Panc1 (cell line): ENCODE results near the gene PTK6. TPM values are rescaled to one million over a fixed set of nuclear protein-coding genes. Genes with fewer than 3 reads are reported as not detected.
"Not testable (repeated sequence)": the region's sequence is repeated elsewhere in the genome, so short reads cannot be mapped to it uniquely, and the experiment has no call there.

ENCODE experiments used
- ATAC-seq: fragments of 200-7000 bp; cut with Tn5 transposase; 2 replicates; pipeline ENCODE4 v1.9.1; 2020; ENCODE audit warnings: mild to moderate bottlenecking, moderate library complexity
- BruUV-seq: library from RNA; stranded (reverse); fragments of 400-500 nt; replicated peaks from 2 replicates; lab custom pipeline; 2021; lab: Mats Ljungman, UMichigan
- CTCF ChIA-PET: fragments of 300-600 bp; sonication (Branson Sonifier 250); formaldehyde crosslinking; loops from one replicate; lab custom pipeline; 2022; ENCODE audit warnings: antibody characterized with exemption; lab: Charles Lee
- POLR2A ChIA-PET: fragments of 300-600 bp; sonication (Branson Sonifier 250); formaldehyde crosslinking; loops from one replicate; lab custom pipeline; 2022; ENCODE audit warnings: antibody characterized with exemption; lab: Charles Lee
- DNase-seq: peaks from one replicate; pipeline ENCODE4 v3.0.0-alpha.2; 2010; ENCODE audit warnings: low read depth, low spot score
- H3K27ac ChIP-seq: 2 replicates; pipeline ENCODE4 v1.5.1; 2011; ENCODE audit warnings: mild to moderate bottlenecking, low read length, inconsistent platforms
- H3K27me3 ChIP-seq: fragments of 200-500 bp; sonication (Bioruptor generic); 2 replicates; pipeline ENCODE4 v1.6.0; 2014; ENCODE audit warnings: low read length, inconsistent platforms; ENCODE audit not compliant: control insufficient read depth, insufficient read depth
- H3K36me3 ChIP-seq: fragments of 200-500 bp; sonication (Bioruptor generic); 2 replicates; pipeline ENCODE4 v1.5.1; 2014; ENCODE audit warnings: inconsistent platforms, mild to moderate bottlenecking, low read length, moderate library complexity; ENCODE audit not compliant: control insufficient read depth, insufficient read depth
- H3K4me1 ChIP-seq: 2 replicates; pipeline ENCODE4 v1.5.1; 2011; ENCODE audit warnings: inconsistent platforms, mild to moderate bottlenecking, low read length, moderate library complexity; ENCODE audit not compliant: control insufficient read depth, insufficient read depth
- H3K4me3 ChIP-seq, 2 experiments: 2 replicates each; pipeline ENCODE4 v1.5.1; 2011 to 2012; ENCODE audit warnings: low read depth in 2 of 2, low read length in 2 of 2, mild to moderate bottlenecking in 2 of 2, inconsistent platforms in 1 of 2, moderate library complexity in 1 of 2
- H3K9me3 ChIP-seq: fragments of 200-500 bp; sonication (Bioruptor generic); 2 replicates; pipeline ENCODE4 v1.5.1; 2014; ENCODE audit warnings: low read depth, mild to moderate bottlenecking, inconsistent platforms, low read length, moderate library complexity; ENCODE audit not compliant: control insufficient read depth, insufficient read depth
- POLR2AphosphoS5 ChIP-seq: IDR thresholded peaks from 2 replicates; pipeline ENCODE4 v1.6.1; 2012; ENCODE audit warnings: mild to moderate bottlenecking, low read depth, low read length, moderate library complexity
- SIN3A ChIP-seq: IDR thresholded peaks from 2 replicates; pipeline ENCODE4 v1.6.1; 2012; ENCODE audit warnings: low read depth, mild to moderate bottlenecking, low read length, moderate library complexity, borderline replicate concordance; ENCODE audit not compliant: insufficient read depth
- TCF7L2 ChIP-seq: IDR thresholded peaks from 2 replicates; pipeline ENCODE4 v1.6.1; 2011; ENCODE audit warnings: mild to moderate bottlenecking, low read depth, low read length, inconsistent platforms
- in situ Hi-C: cut with HindIII; loops from 2 replicates; pipeline ENCODE4 v1.10.0; 2016; ENCODE audit warnings: low sequenced_read_pairs, low pct_unique_long_range_greater_than_20kb
- intact Hi-C: fragments of 100-400 bp; cut with micrococcal nuclease; formaldehyde crosslinking; loops from one replicate; pipeline ENCODE4 v1.10.0; 2022; ENCODE audit not compliant: unreplicated experiment
- total RNA-seq: library from RNA; stranded (reverse); gene quantifications from one replicate; pipeline ENCODE4 v1.2.1, GENCODE V29; 2021; ENCODE audit not compliant: unreplicated experiment
- TF ChIP-seq, protein P1 (sequence below): fragments of 450-650 bp; IDR thresholded peaks from 2 replicates; pipeline ENCODE4 v1.5.1; 2017; ENCODE audit warnings: mild to moderate bottlenecking
- TF ChIP-seq, protein P2 (sequence below), 2 experiments: IDR thresholded peaks; 2 replicates each; pipeline ENCODE4 v1.6.1; 2011 to 2012; ENCODE audit warnings: low read depth in 2 of 2, control low read depth in 1 of 2, low read length in 1 of 2, mild to moderate bottlenecking in 1 of 2, moderate library complexity in 1 of 2; ENCODE audit not compliant: insufficient read depth in 1 of 2

The PTK6 gene
- total RNA-seq, 1 experiment from 2014 or later = 6.5 TPM

DNA sequence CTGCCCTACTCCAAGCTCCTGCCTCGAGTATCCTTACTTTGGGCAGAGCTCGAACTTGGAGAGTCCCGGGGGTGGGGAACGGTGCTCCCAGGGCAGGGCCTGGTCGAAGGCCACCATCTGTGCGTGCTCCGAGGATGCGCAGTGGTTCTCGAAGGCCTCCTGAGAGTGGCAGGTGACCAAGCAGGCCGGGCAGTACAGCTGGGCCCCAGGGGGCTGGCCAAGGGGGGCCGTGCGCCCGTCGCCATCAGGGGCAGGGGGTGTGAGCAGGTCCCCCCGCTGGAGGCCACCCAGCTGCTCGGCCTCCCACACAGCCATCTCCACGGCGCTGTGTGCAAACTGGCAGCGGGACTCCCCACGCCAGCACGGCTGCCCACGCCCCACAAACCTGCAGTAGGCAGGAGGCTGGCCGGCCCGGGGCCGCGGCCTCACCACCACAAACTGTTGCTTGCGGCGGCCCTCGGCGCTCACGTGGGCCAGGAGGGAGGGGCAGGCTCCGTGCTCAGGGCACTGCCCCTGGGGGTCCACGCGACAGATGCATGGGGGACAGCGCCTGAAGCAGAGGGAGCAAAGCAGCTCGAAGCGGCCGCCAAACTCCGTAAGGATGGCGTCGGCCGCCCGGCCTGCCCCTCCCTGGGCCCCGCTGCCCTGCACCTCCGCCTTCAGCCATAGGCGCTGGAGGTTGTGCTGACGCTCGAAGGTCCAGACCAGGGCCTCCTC, 35.1 kb upstream of the PTK6 start:
- in situ Hi-C loops (no loop called here), intact Hi-C loops (no loop called here)
- Histone ChIP-seq H3K4me1 (peaks cover 14% of the 10 kb centered on the region), H3K27ac (no peak overlapping the region), H3K27me3 (no peaks in the 10 kb centered on the region), H3K9me3 (no peaks in the 10 kb centered on the region), H3K4me3 (no peak overlapping the region), H3K36me3 (peaks cover 3% of the 10 kb centered on the region; the same call in 1 of the 2 replicates)
- ChIA-PET POLR2A (no interaction called here), CTCF (no interaction called here)
- DNase-seq = no peak
- TF ChIP-seq TCF7L2 (no peak), SIN3A (no peak), POLR2AphosphoS5 (no peak)
- TF ChIP-seq, protein P1, sequence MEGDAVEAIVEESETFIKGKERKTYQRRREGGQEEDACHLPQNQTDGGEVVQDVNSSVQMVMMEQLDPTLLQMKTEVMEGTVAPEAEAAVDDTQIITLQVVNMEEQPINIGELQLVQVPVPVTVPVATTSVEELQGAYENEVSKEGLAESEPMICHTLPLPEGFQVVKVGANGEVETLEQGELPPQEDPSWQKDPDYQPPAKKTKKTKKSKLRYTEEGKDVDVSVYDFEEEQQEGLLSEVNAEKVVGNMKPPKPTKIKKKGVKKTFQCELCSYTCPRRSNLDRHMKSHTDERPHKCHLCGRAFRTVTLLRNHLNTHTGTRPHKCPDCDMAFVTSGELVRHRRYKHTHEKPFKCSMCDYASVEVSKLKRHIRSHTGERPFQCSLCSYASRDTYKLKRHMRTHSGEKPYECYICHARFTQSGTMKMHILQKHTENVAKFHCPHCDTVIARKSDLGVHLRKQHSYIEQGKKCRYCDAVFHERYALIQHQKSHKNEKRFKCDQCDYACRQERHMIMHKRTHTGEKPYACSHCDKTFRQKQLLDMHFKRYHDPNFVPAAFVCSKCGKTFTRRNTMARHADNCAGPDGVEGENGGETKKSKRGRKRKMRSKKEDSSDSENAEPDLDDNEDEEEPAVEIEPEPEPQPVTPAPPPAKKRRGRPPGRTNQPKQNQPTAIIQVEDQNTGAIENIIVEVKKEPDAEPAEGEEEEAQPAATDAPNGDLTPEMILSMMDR = no peak
- TF ChIP-seq, protein P2, sequence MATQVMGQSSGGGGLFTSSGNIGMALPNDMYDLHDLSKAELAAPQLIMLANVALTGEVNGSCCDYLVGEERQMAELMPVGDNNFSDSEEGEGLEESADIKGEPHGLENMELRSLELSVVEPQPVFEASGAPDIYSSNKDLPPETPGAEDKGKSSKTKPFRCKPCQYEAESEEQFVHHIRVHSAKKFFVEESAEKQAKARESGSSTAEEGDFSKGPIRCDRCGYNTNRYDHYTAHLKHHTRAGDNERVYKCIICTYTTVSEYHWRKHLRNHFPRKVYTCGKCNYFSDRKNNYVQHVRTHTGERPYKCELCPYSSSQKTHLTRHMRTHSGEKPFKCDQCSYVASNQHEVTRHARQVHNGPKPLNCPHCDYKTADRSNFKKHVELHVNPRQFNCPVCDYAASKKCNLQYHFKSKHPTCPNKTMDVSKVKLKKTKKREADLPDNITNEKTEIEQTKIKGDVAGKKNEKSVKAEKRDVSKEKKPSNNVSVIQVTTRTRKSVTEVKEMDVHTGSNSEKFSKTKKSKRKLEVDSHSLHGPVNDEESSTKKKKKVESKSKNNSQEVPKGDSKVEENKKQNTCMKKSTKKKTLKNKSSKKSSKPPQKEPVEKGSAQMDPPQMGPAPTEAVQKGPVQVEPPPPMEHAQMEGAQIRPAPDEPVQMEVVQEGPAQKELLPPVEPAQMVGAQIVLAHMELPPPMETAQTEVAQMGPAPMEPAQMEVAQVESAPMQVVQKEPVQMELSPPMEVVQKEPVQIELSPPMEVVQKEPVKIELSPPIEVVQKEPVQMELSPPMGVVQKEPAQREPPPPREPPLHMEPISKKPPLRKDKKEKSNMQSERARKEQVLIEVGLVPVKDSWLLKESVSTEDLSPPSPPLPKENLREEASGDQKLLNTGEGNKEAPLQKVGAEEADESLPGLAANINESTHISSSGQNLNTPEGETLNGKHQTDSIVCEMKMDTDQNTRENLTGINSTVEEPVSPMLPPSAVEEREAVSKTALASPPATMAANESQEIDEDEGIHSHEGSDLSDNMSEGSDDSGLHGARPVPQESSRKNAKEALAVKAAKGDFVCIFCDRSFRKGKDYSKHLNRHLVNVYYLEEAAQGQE (IDR thresholded peaks at IDR 0.05; ENCODE audit: insufficient read depth in 1 of 2, low read depth in 2 of 2, low read length in 1 of 2) = no peak
- BruUV-seq = no TSS peak
- no peak for ATAC-seq

DNA sequence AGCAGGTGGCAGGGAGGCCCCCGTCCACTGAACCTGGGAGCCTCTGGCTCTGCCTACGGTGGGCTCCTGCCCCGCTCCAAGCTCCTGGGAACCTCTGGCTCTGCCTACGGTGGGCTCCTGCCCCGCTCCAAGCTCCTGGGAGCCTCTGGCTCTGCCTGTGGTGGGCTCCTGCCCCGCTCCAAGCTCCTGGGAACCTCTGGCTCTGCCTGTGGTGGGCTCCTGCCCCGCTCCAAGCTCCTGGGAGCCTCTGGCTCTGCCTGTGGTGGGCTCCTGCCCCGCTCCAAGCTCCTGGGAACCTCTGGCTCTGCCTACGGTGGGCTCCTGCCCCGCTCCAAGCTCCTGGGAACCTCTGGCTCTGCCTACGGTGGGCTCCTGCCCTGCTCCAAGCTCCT, 33.9 kb upstream of the PTK6 start:
- intact Hi-C loops, H3K9me3 ChIP-seq, H3K27ac ChIP-seq, POLR2A ChIA-PET, in situ Hi-C loops, H3K36me3 ChIP-seq, BruUV-seq, ATAC-seq, H3K27me3 ChIP-seq, H3K4me3 ChIP-seq, DNase-seq, CTCF ChIA-PET: not testable (repeated sequence)
- H3K4me1 ChIP-seq = peaks cover 14% of the 10 kb centered on the region

DNA sequence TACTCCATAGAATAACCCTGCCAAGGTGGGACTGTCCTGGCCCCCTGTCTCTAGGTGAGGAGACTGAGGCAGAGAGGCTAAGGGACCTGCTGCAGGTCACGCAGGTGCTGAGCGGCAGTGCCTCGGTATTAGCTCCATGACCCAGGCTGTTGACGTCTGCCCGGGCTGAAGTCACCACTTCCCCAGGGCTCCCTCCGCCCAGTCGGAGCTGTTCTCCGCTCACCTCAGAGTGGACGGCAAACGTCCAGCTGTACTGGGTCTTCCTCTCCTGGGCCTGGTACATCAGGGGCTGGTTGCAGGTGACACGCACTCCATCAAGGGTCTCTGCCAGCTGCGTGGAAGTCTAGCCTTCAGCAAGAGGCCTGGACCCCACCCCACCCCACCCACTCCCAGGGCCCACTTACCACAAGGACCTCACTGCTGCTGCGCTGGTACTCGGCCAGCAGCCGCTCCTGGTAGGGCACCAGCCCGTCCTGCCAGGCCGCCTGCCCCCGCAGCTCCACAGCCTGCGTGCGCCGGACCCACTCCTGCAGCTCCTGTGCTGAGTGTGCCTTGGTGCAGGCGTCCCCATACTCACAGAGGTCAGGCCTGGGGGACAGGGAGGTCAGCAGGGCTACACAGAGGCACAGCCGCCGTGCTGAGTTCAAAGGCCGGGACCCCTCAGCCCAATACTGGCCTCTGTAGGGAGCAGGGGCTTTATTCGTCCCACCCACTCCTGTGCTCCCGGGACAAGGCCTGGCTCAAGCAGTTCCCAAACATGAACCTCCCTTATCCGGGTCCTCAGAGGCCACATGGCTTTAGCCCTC, 33.3 kb upstream of the PTK6 start:
- H3K4me1 ChIP-seq = peaks cover 14% of the 10 kb centered on the region
- no peak overlapping the region for H3K4me3 ChIP-seq
- TF ChIP-seq, protein P2 (IDR thresholded peaks at IDR 0.05; ENCODE audit: insufficient read depth in 1 of 2, low read depth in 2 of 2, low read length in 1 of 2) = no peak
- TF ChIP-seq, protein P1 = no peak
- TF ChIP-seq TCF7L2 = no peak
- no peak for TF ChIP-seq SIN3A
- TF ChIP-seq POLR2AphosphoS5 = no peak
- H3K27me3 ChIP-seq = no peaks in the 10 kb centered on the region
- no peak overlapping the region for H3K27ac ChIP-seq
- DNase-seq (no peak), ATAC-seq (no peak)
- no peaks in the 10 kb centered on the region for H3K9me3 ChIP-seq
- in situ Hi-C loops (no loop called here), intact Hi-C loops (no loop called here)
- BruUV-seq = no TSS peak
- POLR2A ChIA-PET = interaction anchor here (0.8 kb wide), 1 partner anchor 10 kb away, joined by 9 read pairs; no protein-coding TSS in a partner anchor
- CTCF ChIA-PET = no interaction called here
- peaks cover 3% of the 10 kb centered on the region; the same call in 1 of the 2 replicates for H3K36me3 ChIP-seq
